OCI-LY3 (cell line): ENCODE measurements around the gene DRGX.

Experiments
- H2AFZ ChIP-seq: fragments of 200-600, 300-600 bp; shearing (Covaris generic); 2 replicates; pipeline ENCODE4 v1.6.0; 2014; ENCODE audit warnings: antibody characterized with exemption, low read depth, low read length
- H3K27ac ChIP-seq: fragments of 200-600, 300-600 bp; sonication (generic); 2 replicates; pipeline ENCODE4 v1.5.1; 2014; ENCODE audit warnings: mild to moderate bottlenecking, low read length, moderate library complexity, mixed read lengths
- H3K27me3 ChIP-seq: fragments of 200-600, 300-600 bp; sonication (generic); 2 replicates; pipeline ENCODE4 v1.6.1; 2014; ENCODE audit warnings: low read depth, low read length, mixed read lengths
- H3K36me3 ChIP-seq: fragments of 200-600, 300-600 bp; sonication (generic); replicated peaks from 2 replicates; pipeline ENCODE3; 2014; ENCODE audit warnings: low read depth, low read length, mixed read lengths
- H3K4me1 ChIP-seq: fragments of 300-600, 200-600 bp; sonication (generic); 2 replicates; pipeline ENCODE4 v1.6.1; 2014; ENCODE audit warnings: low read length, mixed read lengths
- H3K4me2 ChIP-seq: fragments of 200-600, 300-600 bp; sonication (generic); 2 replicates; pipeline ENCODE4 v1.6.1; 2014; ENCODE audit warnings: low read length, mixed read lengths
- H3K4me3 ChIP-seq: fragments of 300-600, 200-600 bp; sonication (generic); 2 replicates; pipeline ENCODE4 v1.5.1; 2014; ENCODE audit warnings: antibody characterized with exemption, mild to moderate bottlenecking, low read length, moderate library complexity
- H3K79me2 ChIP-seq: fragments of 300-600, 200-600 bp; shearing (Covaris generic); 2 replicates; pipeline ENCODE4 v1.6.1; 2014; ENCODE audit warnings: mild to moderate bottlenecking, low read length, mixed read lengths
- H3K9ac ChIP-seq: fragments of 300-600, 200-600 bp; shearing (Covaris generic); 2 replicates; pipeline ENCODE4 v1.6.0; 2014; ENCODE audit warnings: mild to moderate bottlenecking, low read length, moderate library complexity
- H3K9me3 ChIP-seq: fragments of 200-600, 300-600 bp; shearing (Covaris generic); 2 replicates; pipeline ENCODE4 v1.6.1; 2014; ENCODE audit warnings: low read length, mixed read lengths; ENCODE audit not compliant: insufficient read depth
- H4K20me1 ChIP-seq: fragments of 200-600, 300-600 bp; sonication (generic); 2 replicates; pipeline ENCODE4 v1.6.1; 2016; ENCODE audit warnings: low read length, mixed read lengths; ENCODE audit not compliant: insufficient read depth
- EZH2phosphoT487 ChIP-seq: fragments of 200-600 bp; shearing (Covaris generic); IDR thresholded peaks from 2 replicates; pipeline ENCODE4 v1.6.1; 2018; ENCODE audit warnings: antibody characterized with exemption, mixed run types, low read depth
- TF ChIP-seq, protein P1 (sequence below): fragments of 200-600, 300-600 bp; sonication (generic); IDR thresholded peaks from 2 replicates; pipeline ENCODE4 v1.5.1; 2014; ENCODE audit warnings: antibody characterized with exemption, low read length, low read depth

Gene DRGX

DNA sequence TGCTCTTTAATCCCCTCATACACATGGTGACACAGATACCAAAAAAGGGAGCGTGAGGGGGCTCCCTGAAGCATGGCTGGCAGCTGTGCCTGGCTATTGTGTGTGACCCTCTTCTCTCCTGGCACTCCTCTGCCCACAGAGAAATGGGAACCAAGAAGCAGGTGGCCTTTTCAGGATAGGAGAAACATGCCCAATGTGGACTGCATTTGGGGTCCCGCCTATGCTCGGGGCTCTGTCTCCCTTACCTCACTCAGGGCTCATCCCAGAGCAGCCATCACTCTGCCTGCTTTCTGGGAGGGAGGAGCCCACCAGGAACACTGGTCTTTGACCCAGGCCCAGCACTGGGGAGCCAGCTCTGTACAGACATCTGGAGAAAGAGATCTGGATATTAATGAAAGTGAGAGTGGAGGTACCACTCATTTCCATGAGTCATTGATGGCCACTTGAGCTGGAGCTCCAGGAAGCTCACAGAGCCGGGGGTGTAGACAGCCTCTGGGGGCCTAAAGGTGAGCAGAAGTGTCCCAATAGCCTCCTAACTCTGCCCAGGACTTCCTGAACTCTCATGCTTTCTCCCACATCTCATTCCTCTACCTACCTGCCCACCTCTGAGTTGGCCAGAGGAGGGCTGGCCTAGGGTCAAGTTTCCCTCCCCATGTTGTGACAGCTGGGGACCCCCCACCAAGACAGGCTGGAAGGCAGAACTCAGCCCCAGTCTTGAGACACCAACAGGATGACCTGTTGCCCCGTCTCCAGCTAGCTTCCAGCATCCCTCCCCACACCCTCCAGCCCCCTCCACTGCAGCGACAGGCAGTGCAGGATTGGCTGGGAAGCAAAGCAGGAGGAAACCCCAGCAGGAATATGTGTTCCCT, 42.6 kb downstream of the DRGX start:
- Histone ChIP-seq H3K27ac (no peak overlapping the region), H4K20me1 (no peaks in the 10 kb centered on the region), H3K36me3 (no peaks in the 10 kb centered on the region), H3K79me2 (no peaks in the 10 kb centered on the region), H2AFZ (no peak overlapping the region), H3K9me3 (no peaks in the 10 kb centered on the region), H3K4me1 (no peaks in the 10 kb centered on the region), H3K9ac (no peak overlapping the region), H3K27me3 (peaks cover 6% of the 10 kb centered on the region; the same call in 1 of the 2 replicates), H3K4me2 (no peak overlapping the region), H3K4me3 (no peak overlapping the region)
- TF ChIP-seq, protein P1, sequence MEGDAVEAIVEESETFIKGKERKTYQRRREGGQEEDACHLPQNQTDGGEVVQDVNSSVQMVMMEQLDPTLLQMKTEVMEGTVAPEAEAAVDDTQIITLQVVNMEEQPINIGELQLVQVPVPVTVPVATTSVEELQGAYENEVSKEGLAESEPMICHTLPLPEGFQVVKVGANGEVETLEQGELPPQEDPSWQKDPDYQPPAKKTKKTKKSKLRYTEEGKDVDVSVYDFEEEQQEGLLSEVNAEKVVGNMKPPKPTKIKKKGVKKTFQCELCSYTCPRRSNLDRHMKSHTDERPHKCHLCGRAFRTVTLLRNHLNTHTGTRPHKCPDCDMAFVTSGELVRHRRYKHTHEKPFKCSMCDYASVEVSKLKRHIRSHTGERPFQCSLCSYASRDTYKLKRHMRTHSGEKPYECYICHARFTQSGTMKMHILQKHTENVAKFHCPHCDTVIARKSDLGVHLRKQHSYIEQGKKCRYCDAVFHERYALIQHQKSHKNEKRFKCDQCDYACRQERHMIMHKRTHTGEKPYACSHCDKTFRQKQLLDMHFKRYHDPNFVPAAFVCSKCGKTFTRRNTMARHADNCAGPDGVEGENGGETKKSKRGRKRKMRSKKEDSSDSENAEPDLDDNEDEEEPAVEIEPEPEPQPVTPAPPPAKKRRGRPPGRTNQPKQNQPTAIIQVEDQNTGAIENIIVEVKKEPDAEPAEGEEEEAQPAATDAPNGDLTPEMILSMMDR, result no peak
- no peak for TF ChIP-seq EZH2phosphoT487

DNA sequence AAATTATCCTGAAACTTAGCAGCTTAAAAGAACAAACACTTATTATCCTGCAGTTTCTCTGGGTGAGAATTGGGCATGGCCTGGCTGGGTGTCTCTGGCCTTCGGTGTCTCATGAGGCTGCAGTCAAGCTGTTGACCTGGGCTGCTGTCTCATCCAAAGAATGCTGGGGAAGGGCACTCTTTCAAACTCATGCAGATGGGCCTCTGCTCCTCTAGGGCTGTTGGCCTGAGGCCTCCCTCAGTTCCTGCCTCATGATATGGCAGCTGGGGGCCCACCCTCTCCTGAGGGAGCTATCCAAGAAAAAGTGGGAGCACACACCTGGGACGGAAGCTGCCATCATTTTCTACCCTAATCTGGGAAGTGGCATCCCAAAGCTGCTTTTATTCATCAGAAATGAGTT, 43.6 kb downstream of the DRGX start:
- no peak overlapping the region for H3K9ac ChIP-seq
- no peaks in the 10 kb centered on the region for H3K4me1 ChIP-seq
- no peak overlapping the region for H3K27ac ChIP-seq
- no peaks in the 10 kb centered on the region for H3K79me2 ChIP-seq
- no peak for TF ChIP-seq EZH2phosphoT487
- TF ChIP-seq, protein P1, result no peak
- H3K9me3 ChIP-seq, result no peaks in the 10 kb centered on the region
- H3K4me2 ChIP-seq, result no peak overlapping the region
- no peaks in the 10 kb centered on the region for H3K36me3 ChIP-seq
- H3K27me3 ChIP-seq, result peaks cover under 1% of the 10 kb centered on the region; the same call in 1 of the 2 replicates
- H2AFZ ChIP-seq, result no peak overlapping the region
- no peaks in the 10 kb centered on the region for H4K20me1 ChIP-seq
- no peak overlapping the region for H3K4me3 ChIP-seq

DNA sequence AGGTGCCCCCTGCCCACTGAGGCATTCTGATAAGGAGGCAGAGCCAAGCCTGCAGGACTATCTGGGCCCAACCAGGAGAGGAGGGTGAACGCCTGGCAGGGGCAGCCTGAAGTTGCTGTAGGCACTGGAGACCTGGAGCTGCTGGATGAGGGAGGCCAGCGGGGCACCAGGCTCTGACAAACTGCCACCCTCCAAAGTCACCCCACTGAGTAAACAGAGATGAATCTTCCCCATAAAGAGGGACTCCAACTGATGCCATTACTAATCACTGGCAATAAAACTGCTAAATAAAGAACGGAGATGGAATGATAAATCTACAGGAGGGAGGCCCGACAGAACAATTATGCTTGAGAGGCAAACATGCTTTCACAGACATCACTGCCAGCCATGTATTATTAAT, 44.2 kb downstream of the DRGX start:
- Histone ChIP-seq H3K4me1 (no peaks in the 10 kb centered on the region), H3K27ac (no peak overlapping the region), H3K27me3 (no peaks in the 10 kb centered on the region), H3K79me2 (no peaks in the 10 kb centered on the region), H3K9me3 (no peaks in the 10 kb centered on the region), H4K20me1 (no peaks in the 10 kb centered on the region), H3K36me3 (no peaks in the 10 kb centered on the region), H2AFZ (no peak overlapping the region), H3K9ac (no peak overlapping the region), H3K4me2 (no peak overlapping the region), H3K4me3 (no peak overlapping the region)
- no peak for TF ChIP-seq EZH2phosphoT487
- TF ChIP-seq, protein P1, result no peak

- H4K20me1 ChIP-seq, result no peaks in the 10 kb centered on the region
- H3K36me3 ChIP-seq, result no peaks in the 10 kb centered on the region
- no peak overlapping the region for H2AFZ ChIP-seq
- H3K9ac ChIP-seq, result no peak overlapping the region
- no peaks in the 10 kb centered on the region for H3K79me2 ChIP-seq
- H3K4me3 ChIP-seq, result no peak overlapping the region
- H3K4me1 ChIP-seq, result no peaks in the 10 kb centered on the region
- TF ChIP-seq, protein P1, result no peak
- TF ChIP-seq EZH2phosphoT487, result no peak
- no peak overlapping the region for H3K27ac ChIP-seq
- H3K4me2 ChIP-seq, result no peak overlapping the region
- no peaks in the 10 kb centered on the region for H3K27me3 ChIP-seq
- H3K9me3 ChIP-seq, result no peaks in the 10 kb centered on the region
Measured at GRCh38 chr10:49350846-49351532, 44.9 kb downstream of the DRGX start.
